GM20000 (cell line): ENCODE results near the gene GTF2H1.

Source experiments
- DNase-seq: peaks from one replicate; pipeline ENCODE4 v3.0.0; 2012; ENCODE audit warnings: low spot score
- TF ChIP-seq, protein P1 (sequence below): IDR thresholded peaks from 2 replicates; pipeline ENCODE4 v1.5.1; 2012; ENCODE audit warnings: mild to moderate bottlenecking, control low read depth; ENCODE audit errors: extremely low read depth, missing control alignments

The GTF2H1 gene

DNA sequence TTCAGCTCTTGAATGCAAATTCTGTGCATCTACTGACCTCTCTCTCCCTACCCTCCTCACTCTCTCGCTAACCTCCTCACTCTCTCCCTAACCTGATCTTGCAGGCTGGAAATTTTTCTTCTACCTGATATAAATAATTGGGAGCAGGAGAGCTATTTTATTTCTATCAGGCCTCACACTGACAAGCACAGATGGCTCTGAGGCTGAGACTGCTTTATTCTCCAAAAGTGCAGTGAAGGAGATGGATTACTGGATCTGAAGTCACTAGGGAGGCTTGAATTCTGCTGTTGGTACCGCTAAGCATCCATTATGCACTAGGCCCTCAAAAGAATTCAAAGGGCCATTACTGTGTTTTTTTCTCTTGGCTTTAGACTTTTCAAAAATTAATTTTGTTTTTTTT, 52.6 kb downstream of the GTF2H1 start:
- DNase-seq: no peak

DNA sequence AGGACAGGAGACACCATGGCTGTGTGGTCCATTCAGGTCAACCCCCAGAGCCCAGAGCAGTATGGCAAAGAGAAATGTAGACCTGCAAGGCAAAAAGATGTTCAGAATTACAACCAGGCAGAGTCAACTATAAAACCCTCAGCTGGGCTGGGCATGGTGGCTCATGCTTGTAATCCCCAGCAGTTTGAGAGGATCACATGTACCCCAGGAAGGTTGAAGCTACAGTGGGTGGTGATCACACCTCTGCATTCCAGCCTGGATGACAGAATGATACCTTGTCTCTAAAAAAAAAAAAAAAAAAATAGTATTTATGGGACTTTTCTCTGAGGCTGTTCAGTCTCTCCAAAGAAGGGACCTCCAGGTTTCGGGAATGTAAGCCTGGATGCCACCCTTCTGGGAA, 53.6 kb downstream of the GTF2H1 start:
- no peak for DNase-seq
- TF ChIP-seq, protein P1, sequence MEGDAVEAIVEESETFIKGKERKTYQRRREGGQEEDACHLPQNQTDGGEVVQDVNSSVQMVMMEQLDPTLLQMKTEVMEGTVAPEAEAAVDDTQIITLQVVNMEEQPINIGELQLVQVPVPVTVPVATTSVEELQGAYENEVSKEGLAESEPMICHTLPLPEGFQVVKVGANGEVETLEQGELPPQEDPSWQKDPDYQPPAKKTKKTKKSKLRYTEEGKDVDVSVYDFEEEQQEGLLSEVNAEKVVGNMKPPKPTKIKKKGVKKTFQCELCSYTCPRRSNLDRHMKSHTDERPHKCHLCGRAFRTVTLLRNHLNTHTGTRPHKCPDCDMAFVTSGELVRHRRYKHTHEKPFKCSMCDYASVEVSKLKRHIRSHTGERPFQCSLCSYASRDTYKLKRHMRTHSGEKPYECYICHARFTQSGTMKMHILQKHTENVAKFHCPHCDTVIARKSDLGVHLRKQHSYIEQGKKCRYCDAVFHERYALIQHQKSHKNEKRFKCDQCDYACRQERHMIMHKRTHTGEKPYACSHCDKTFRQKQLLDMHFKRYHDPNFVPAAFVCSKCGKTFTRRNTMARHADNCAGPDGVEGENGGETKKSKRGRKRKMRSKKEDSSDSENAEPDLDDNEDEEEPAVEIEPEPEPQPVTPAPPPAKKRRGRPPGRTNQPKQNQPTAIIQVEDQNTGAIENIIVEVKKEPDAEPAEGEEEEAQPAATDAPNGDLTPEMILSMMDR: no peak

More for the DNA sequence above, 52.6 kb downstream of the GTF2H1 start:
- TF ChIP-seq, protein P1: no peak

DNA sequence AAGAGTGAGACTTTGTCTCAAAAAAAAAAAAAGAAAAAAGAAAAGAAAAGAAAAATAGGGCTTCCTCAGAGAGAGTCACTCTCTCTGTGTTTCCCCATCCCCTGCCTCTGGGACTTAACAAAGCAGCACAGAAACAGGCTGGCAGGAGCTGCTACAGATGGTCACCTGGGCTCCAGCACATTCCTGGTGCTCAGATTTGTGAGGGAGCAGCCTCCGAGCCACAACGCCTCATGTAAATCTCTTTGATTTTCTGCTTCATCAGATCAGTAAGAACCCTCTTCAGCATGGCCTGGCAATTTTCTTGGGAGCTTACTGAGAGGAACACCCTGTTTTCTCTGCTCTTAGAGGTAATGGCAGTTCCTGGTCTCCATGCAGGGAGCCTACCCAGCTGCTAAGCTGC, 56.8 kb downstream of the GTF2H1 start:
- no peak for DNase-seq
- TF ChIP-seq, protein P1: no peak

DNA sequence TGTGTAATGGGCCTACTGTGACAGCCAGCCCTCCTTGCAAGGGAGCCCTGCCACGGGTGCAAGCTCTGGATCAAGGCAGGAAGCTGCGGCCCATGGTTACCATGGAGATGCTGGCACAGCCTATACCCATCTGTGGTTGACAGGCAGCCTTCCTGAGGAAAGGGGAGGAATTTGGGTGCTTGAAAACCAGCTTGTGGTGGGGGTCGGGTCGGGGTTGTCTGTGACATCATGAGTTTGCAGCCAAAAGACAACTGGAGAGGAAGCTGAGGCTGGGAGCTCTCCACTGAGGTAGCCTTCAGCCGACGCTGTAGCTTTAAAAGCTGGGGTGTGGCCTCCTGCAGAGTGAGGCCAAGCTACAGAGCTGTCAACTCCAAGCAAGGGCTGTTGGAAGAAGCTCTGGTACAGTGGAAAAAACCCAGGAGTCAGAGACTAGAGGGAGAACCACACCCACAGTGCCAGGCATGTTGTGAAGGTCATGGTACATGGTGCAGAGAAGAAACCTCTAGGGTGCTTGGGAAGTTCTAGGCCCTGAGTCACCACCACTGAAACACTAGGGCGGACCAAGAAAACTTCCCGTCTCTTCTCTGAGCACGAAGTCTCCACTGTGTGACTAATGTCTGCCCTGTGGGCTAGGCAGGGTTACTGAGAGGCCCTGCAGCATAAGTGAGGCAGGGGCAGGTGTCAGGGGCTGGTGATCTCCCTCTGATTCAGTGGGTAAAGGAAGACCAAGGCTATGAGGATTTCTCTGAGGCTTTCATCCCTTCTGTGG, 61.2 kb downstream of the GTF2H1 start:
- DNase-seq: peak; percentile 75

DNA sequence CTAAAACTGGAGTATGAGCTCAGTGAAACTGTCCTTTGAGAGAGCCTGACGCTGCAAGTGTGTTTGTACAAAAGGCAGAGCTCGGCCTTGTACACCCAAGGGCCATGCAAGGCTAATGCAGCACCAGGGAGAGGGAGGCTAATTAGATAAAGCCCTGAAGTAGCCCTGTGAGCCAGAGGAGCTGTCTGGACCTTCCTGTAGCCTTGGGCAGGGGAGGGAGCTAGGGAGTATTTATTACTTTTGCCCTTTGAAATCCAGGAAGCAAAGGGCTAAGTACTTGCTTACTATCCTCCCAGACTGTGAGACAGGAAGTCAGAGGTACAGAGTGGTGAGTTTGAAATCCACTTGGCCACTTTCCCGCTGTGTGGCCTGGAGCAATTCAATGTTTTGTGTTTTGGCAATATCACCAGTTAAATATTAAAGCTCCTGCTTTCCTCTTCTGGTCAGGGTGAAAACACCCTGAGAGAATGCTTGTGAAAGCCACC, 61.8 kb downstream of the GTF2H1 start:
- TF ChIP-seq, protein P1: no peak
- no peak for DNase-seq

More for the DNA sequence above, 61.2 kb downstream of the GTF2H1 start:
- TF ChIP-seq, protein P1: no peak

DNA sequence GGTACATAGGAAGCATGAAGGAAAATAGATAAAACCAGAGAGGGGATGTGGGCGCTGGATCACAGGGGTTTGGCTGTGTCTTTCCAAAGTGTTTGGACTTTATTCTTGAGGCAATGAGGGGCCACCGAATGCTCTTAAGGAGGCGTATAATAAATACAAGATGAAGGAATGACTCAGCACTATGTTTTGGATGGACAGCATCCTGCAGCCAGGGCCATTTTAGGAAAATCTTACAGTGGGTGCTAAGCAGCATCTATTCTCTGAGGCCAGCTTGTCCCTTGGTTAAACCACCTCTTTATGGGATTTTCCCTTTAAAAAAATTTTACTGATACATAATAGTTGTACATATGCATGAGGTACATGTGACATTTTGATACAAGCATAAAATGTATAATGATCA, 67.7 kb downstream of the GTF2H1 start:
- TF ChIP-seq, protein P1: no peak
- no peak for DNase-seq

DNA sequence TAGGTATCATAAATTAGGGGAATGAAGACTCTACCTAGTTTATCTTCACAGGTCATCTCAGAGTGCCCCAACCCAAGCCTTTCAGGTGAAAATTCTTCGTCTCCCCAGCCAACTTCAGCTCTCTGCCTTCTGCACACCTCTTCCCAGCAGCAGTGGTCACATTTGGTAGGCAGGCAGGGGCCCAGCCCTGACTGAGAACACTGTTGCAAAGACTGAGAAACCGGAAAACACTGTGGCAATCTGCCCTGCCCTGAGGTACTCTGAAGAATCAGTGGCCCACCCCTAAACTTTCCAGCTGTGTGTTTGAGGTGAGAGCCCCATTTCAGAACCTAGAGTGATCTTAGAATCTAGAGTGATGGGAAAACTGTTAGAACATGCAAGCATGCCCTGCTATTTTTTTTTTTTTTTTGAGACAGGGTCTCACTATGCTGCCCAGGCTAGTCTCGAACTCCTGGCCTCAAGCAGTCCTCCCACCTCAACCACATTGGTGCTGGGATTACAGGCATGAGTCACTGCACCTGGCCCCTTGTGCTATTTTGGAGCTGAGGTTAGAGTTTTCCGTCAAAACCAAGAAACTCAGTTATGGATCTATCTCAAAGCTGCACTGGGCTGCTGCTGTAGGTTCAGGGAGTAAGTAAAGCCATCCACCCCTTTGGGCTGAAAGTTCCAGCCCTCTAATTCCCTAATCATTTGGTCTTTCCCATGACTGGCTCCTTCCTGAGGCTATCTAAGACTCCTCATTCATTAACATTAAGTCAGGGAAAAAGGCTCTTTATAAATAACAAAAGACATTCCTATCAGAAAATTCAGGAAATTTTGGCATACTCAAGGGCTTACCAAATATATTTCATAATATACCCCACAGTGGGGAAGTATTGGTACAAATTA, 70.3 kb downstream of the GTF2H1 start:
- DNase-seq: no peak

More for the DNA sequence above, 70.3 kb downstream of the GTF2H1 start:
- TF ChIP-seq, protein P1: no peak
